Chondrocyte (in vitro differentiated cells): ENCODE results near the gene CDR2L. TPM values are rescaled to one million over a fixed set of nuclear protein-coding genes. Genes with fewer than 3 reads are reported as not detected.

Experiments
- DNase-seq: peaks from one replicate; pipeline ENCODE4 v3.0.0; 2021; ENCODE audit warnings: mixed read lengths, low spot score
- H3K27ac Mint-ChIP-seq: one replicate; pipeline ENCODE4 v1.8.0; 2021; ENCODE audit warnings: mild to moderate bottlenecking, moderate library complexity, mixed read lengths; ENCODE audit not compliant: unreplicated experiment
- H3K27me3 Mint-ChIP-seq: 2 replicates; pipeline ENCODE4 v1.8.0; 2021; ENCODE audit warnings: low read depth, mixed read lengths
- H3K36me3 Mint-ChIP-seq: 2 replicates; pipeline ENCODE4 v1.8.0; 2021; ENCODE audit warnings: low read depth, mixed read lengths
- H3K4me1 Mint-ChIP-seq: 2 replicates; pipeline ENCODE4 v1.8.0; 2021; ENCODE audit warnings: low read depth, mild to moderate bottlenecking, mixed read lengths
- H3K4me3 Mint-ChIP-seq: one replicate; pipeline ENCODE4 v1.8.0; 2021; ENCODE audit warnings: mild to moderate bottlenecking, moderate library complexity, mixed read lengths; ENCODE audit not compliant: unreplicated experiment
- H3K9me3 Mint-ChIP-seq: 2 replicates; pipeline ENCODE4 v1.8.0; 2021; ENCODE audit warnings: low read depth, mixed read lengths
- total RNA-seq: library from RNA; stranded (reverse); gene quantifications from 3 replicates; pipeline ENCODE4 v1.2.1, GENCODE V29; 2021
- TF ChIP-seq, protein P1 (sequence below): fragments of 200-600 bp; sonication (generic); IDR thresholded peaks from 2 replicates; pipeline ENCODE4 v1.5.0; 2021; ENCODE audit warnings: antibody characterized with exemption, mild to moderate bottlenecking, moderate library complexity

CDR2L gene
- total RNA-seq, 1 donor from 2014 or later, result 51.0 TPM

DNA sequence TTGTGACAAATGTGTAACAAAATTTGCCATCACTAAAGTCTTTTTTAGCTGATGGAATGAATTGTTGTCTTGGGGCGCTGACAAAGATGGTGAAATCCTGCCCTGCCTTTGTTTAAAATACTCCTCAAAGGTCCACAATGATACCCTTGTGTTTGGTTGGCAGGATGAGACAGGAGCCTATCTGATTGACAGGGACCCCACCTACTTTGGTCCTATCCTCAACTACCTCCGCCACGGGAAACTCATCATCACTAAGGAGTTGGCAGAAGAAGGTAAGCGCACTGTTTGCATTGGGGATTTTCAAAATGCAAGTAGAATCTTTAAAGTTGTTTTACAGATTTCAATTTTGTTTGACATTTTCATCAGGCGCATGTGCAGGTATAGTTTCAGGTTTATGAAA, 61.6 kb downstream of the CDR2L start:
- no peaks in the 10 kb centered on the region for H3K27me3 Mint-ChIP-seq
- H3K27ac Mint-ChIP-seq, result no peak overlapping the region
- DNase-seq, result no peak
- no peak overlapping the region for H3K4me3 Mint-ChIP-seq
- TF ChIP-seq, protein P1, sequence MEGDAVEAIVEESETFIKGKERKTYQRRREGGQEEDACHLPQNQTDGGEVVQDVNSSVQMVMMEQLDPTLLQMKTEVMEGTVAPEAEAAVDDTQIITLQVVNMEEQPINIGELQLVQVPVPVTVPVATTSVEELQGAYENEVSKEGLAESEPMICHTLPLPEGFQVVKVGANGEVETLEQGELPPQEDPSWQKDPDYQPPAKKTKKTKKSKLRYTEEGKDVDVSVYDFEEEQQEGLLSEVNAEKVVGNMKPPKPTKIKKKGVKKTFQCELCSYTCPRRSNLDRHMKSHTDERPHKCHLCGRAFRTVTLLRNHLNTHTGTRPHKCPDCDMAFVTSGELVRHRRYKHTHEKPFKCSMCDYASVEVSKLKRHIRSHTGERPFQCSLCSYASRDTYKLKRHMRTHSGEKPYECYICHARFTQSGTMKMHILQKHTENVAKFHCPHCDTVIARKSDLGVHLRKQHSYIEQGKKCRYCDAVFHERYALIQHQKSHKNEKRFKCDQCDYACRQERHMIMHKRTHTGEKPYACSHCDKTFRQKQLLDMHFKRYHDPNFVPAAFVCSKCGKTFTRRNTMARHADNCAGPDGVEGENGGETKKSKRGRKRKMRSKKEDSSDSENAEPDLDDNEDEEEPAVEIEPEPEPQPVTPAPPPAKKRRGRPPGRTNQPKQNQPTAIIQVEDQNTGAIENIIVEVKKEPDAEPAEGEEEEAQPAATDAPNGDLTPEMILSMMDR, result no peak
- H3K36me3 Mint-ChIP-seq, result peaks cover 9% of the 10 kb centered on the region
- no peaks in the 10 kb centered on the region for H3K9me3 Mint-ChIP-seq
- H3K4me1 Mint-ChIP-seq, result peaks cover 34% of the 10 kb centered on the region

DNA sequence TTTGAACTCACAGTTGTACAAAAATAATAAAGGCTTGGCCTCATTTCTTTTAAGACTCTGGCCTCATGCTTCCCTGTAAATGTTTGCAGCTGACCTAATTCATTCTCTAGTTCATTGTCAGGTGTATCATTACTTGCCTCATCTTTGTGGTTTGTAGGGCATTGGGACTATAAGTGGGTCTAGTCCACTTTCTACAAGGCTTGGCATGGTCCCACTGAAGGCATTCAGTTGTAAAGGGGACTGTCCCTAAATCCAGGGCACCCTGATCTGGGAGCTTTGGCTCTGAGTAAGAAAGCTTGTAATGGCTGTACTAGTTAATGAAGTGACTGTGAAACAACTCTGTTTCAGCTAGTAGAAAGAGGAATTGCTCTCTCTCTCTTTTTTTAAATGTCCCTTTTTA, 62.3 kb downstream of the CDR2L start:
- no peak overlapping the region for H3K27ac Mint-ChIP-seq
- H3K36me3 Mint-ChIP-seq, result peaks cover 12% of the 10 kb centered on the region
- H3K4me1 Mint-ChIP-seq, result peaks cover 32% of the 10 kb centered on the region
- H3K27me3 Mint-ChIP-seq, result no peaks in the 10 kb centered on the region
- H3K9me3 Mint-ChIP-seq, result no peaks in the 10 kb centered on the region
- DNase-seq, result no peak
- TF ChIP-seq, protein P1, result no peak
- no peak overlapping the region for H3K4me3 Mint-ChIP-seq

DNA sequence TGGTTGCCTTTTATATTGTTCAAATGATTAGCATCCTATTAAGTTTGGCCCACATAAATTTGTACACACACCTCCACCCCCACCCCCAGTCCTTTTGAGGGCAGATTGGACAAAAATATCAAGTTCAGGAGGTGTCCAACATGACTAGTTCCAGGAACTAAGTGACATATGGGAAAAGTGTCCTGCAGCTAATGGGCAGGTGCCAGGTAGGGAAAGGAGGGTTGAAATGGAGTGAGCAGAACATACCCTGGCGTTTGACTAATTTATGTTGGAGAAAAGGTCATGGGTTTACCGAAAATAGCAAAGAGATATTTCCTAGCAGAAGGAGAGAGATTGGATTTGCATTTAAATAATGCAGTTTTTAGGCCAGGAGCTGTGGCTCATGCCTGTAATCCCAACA, 64.5 kb downstream of the CDR2L start:
- TF ChIP-seq, protein P1, result no peak
- H3K36me3 Mint-ChIP-seq, result peaks cover 17% of the 10 kb centered on the region
- no peaks in the 10 kb centered on the region for H3K9me3 Mint-ChIP-seq
- DNase-seq, result no peak
- H3K27me3 Mint-ChIP-seq, result no peaks in the 10 kb centered on the region
- peaks cover 18% of the 10 kb centered on the region for H3K4me1 Mint-ChIP-seq
- H3K4me3 Mint-ChIP-seq, result no peak overlapping the region
- H3K27ac Mint-ChIP-seq, result no peak overlapping the region

Other genes with a start within 250 kb of the CDR2L start
- gene NHERF1, start 239.0 kb upstream of the CDR2L start, total RNA-seq, result 98.7 to 108 TPM (median 98.7 TPM) in 3 replicates
- 46.8 to 48.9 TPM (median 47.4 TPM) in 3 replicates for gene NAT9, start 211.3 kb upstream of the CDR2L start, total RNA-seq
- gene GRIN2C, start 127.7 kb upstream of the CDR2L start, total RNA-seq, result 0.07 to 0.28 TPM in 2 of 3 replicates, not detected in the other
- gene FDXR, start 114.6 kb upstream of the CDR2L start, total RNA-seq, result 7.2 to 11.6 TPM (median 9.0 TPM) in 3 replicates
- gene FADS6, start 94.0 kb upstream of the CDR2L start, total RNA-seq, result not detected in 3 replicates
- not detected in 3 replicates for gene USH1G, start 64.4 kb upstream of the CDR2L start, total RNA-seq
- gene OTOP2, start 63.4 kb upstream of the CDR2L start, total RNA-seq, result not detected in 3 replicates
- not detected in 3 replicates for gene OTOP3, start 51.7 kb upstream of the CDR2L start, total RNA-seq
- gene HID1, start 14.9 kb upstream of the CDR2L start, total RNA-seq, result 4.7 to 7.7 TPM (median 5.2 TPM) in 3 replicates
- 18.9 to 25.7 TPM (median 19.8 TPM) in 3 replicates for gene MRPL58, start 25.0 kb downstream of the CDR2L start, total RNA-seq
- gene ATP5PD, start 59.3 kb downstream of the CDR2L start, total RNA-seq, result 178 to 185 TPM (median 183 TPM) in 3 replicates
- gene KCTD2, start 59.6 kb downstream of the CDR2L start, total RNA-seq, result 16.8 to 20.4 TPM (median 17.1 TPM) in 3 replicates
- 2.1 to 3.0 TPM (median 3.0 TPM) in 3 replicates for gene SLC16A5, start 100.3 kb downstream of the CDR2L start, total RNA-seq
- gene ARMC7, start 122.3 kb downstream of the CDR2L start, total RNA-seq, result 10.8 to 12.3 TPM (median 12.1 TPM) in 3 replicates
- gene NT5C, start 144.1 kb downstream of the CDR2L start, total RNA-seq, result 23.3 to 31.2 TPM (median 30.4 TPM) in 3 replicates
- gene JPT1, start 166.9 kb downstream of the CDR2L start, total RNA-seq, result 78.6 to 90.4 TPM (median 86.4 TPM) in 3 replicates
- gene SUMO2, start 195.3 kb downstream of the CDR2L start, total RNA-seq, result 307 to 347 TPM (median 312 TPM) in 3 replicates
- 36.7 to 63.9 TPM (median 41.3 TPM) in 3 replicates for gene NUP85, start 218.0 kb downstream of the CDR2L start, total RNA-seq